IMR-90 (cell line): ENCODE data around the gene ARHGAP10. TPM values are rescaled to one million over a fixed set of nuclear protein-coding genes. Genes with fewer than 3 reads are reported as not detected.

Experiments
- ATAC-seq: fragments of 200-7000 bp; cut with Tn5 transposase; 2 replicates; pipeline ENCODE4 v1.9.1; 2020; ENCODE audit warnings: low read depth, mild to moderate bottlenecking, moderate library complexity
- BruUV-seq: library from RNA; stranded (reverse); fragments of 400-500 nt; replicated peaks from 2 replicates; lab custom pipeline; 2021; lab: Mats Ljungman, UMichigan
- CTCF ChIA-PET: fragments of 300-600 bp; formaldehyde crosslinking; extraction: SDS; loops from one replicate; lab custom pipeline; 2021; ENCODE audit warnings: antibody characterized with exemption; lab: Yijun Ruan, JAX
- POLR2A ChIA-PET: fragments of 300-600 bp; sonication (Branson Sonifier 250); formaldehyde crosslinking; loops from one replicate; lab custom pipeline; 2022; ENCODE audit warnings: antibody characterized with exemption; ENCODE audit not compliant: unreplicated experiment; lab: Charles Lee
- DNase-seq: peaks from one replicate; pipeline ENCODE4 v3.0.0; 2013
- H2AFZ ChIP-seq: replicated peaks from 2 replicates; pipeline ENCODE3; 2013; ENCODE audit warnings: low read length, mild to moderate bottlenecking; ENCODE audit not compliant: poor library complexity
- H2AK5ac ChIP-seq: 2 replicates; pipeline ENCODE4 v1.6.1; 2013; ENCODE audit warnings: low read depth, low read length, inconsistent platforms
- H2AK9ac ChIP-seq: replicated peaks from 2 replicates; pipeline ENCODE3; 2013; ENCODE audit warnings: mild to moderate bottlenecking, low read depth, low read length, moderate library complexity; ENCODE audit not compliant: poor library complexity
- H2BK120ac ChIP-seq: 2 replicates; pipeline ENCODE4 v1.6.1; 2013; ENCODE audit warnings: low read depth, low read length, inconsistent platforms
- H2BK15ac ChIP-seq: 3 replicates; pipeline ENCODE4 v1.6.1; 2013; ENCODE audit warnings: low read depth, low read length, inconsistent platforms
- H2BK20ac ChIP-seq: 2 replicates; pipeline ENCODE4 v1.6.1; 2013; ENCODE audit warnings: low read depth, mild to moderate bottlenecking, inconsistent platforms, low read length, moderate library complexity
- H2BK5ac ChIP-seq: 2 replicates; pipeline ENCODE4 v1.6.1; 2013; ENCODE audit warnings: mild to moderate bottlenecking, low read depth, low read length, inconsistent platforms; ENCODE audit not compliant: poor library complexity, severe bottlenecking
- H3K14ac ChIP-seq: replicated peaks from 2 replicates; pipeline ENCODE4 v1.6.1; 2013; ENCODE audit warnings: low read depth, low read length, inconsistent platforms
- H3K18ac ChIP-seq: 2 replicates; pipeline ENCODE4 v1.6.1; 2013; ENCODE audit warnings: low read depth, low read length, control low read depth
- H3K23ac ChIP-seq: 2 replicates; pipeline ENCODE4 v1.6.1; 2013; ENCODE audit warnings: low read depth, low read length, inconsistent platforms
- H3K27ac ChIP-seq: 2 replicates; pipeline ENCODE4 v1.5.1; 2013; ENCODE audit warnings: mild to moderate bottlenecking, control low read depth, low read length; ENCODE audit not compliant: insufficient read depth
- H3K27me3 ChIP-seq: 2 replicates; pipeline ENCODE4 v1.6.1; 2013; ENCODE audit warnings: low read length; ENCODE audit not compliant: control insufficient read depth, insufficient read depth
- H3K36me3 ChIP-seq: 2 replicates; pipeline ENCODE4 v1.6.1; 2013; ENCODE audit warnings: low read length, mixed read lengths; ENCODE audit not compliant: control insufficient read depth, insufficient read depth
- H3K4ac ChIP-seq: 2 replicates; pipeline ENCODE4 v1.6.1; 2013; ENCODE audit warnings: low read depth, low read length, inconsistent platforms
- H3K4me1 ChIP-seq: 2 replicates; pipeline ENCODE4 v1.6.1; 2013; ENCODE audit warnings: low read length, mixed read lengths; ENCODE audit not compliant: control insufficient read depth, insufficient read depth
- H3K4me2 ChIP-seq: 2 replicates; pipeline ENCODE4 v1.6.1; 2013; ENCODE audit warnings: low read depth, mild to moderate bottlenecking, control low read depth, low read length, moderate library complexity
- H3K4me3 ChIP-seq: 2 replicates; pipeline ENCODE4 v1.5.1; 2013; ENCODE audit warnings: low read depth, mild to moderate bottlenecking, control low read depth, low read length, moderate library complexity; ENCODE audit not compliant: insufficient read depth
- H3K56ac ChIP-seq: 2 replicates; pipeline ENCODE4 v1.6.1; 2013; ENCODE audit warnings: low read length, inconsistent platforms; ENCODE audit not compliant: insufficient read depth; ENCODE audit errors: extremely low read depth
- H3K79me1 ChIP-seq, 2 experiments: 2 replicates each; pipeline ENCODE4 v1.6.1; 2013; ENCODE audit warnings: low read length in 2 of 2, inconsistent platforms in 1 of 2, low read depth in 1 of 2
- H3K9ac ChIP-seq: 2 replicates; pipeline ENCODE4 v1.6.1; 2013; ENCODE audit warnings: low read depth, low read length, control low read depth
- H3K9me1 ChIP-seq: 2 replicates; pipeline ENCODE4 v1.6.1; 2013; ENCODE audit warnings: low read length, inconsistent platforms; ENCODE audit not compliant: insufficient read depth
- H3K9me3 ChIP-seq: 2 replicates; pipeline ENCODE4 v1.6.1; 2013; ENCODE audit warnings: low read length; ENCODE audit not compliant: control insufficient read depth, insufficient read depth
- H4K20me1 ChIP-seq: 2 replicates; pipeline ENCODE4 v1.6.1; 2013; ENCODE audit warnings: low read length, inconsistent platforms; ENCODE audit not compliant: insufficient read depth
- H4K5ac ChIP-seq: 2 replicates; pipeline ENCODE4 v1.6.1; 2013; ENCODE audit warnings: mild to moderate bottlenecking, low read depth, low read length, control low read depth
- H4K8ac ChIP-seq, 2 experiments: 2 replicates each; pipeline ENCODE4 v1.6.1; 2013; ENCODE audit warnings: low read depth in 2 of 2, low read length in 2 of 2, control low read depth in 1 of 2, inconsistent platforms in 1 of 2
- H4K91ac ChIP-seq: 2 replicates; pipeline ENCODE4 v1.6.1; 2013; ENCODE audit warnings: low read depth, low read length, inconsistent platforms; ENCODE audit not compliant: insufficient read depth
- ELK1 ChIP-seq: fragments of 150-350 bp; IDR thresholded peaks from 2 replicates; pipeline ENCODE4 v1.6.1; 2016; ENCODE audit warnings: low read depth, mild to moderate bottlenecking, low read length, moderate library complexity, borderline replicate concordance
- MAFK ChIP-seq: IDR thresholded peaks from 2 replicates; pipeline ENCODE4 v1.6.1; 2012; ENCODE audit warnings: low read depth, low read length, improper control_type of control experiment
- NFE2L2 ChIP-seq: fragments of 150-350 bp; IDR thresholded peaks from 2 replicates; pipeline ENCODE4 v1.6.1; 2016; ENCODE audit warnings: low read depth, mild to moderate bottlenecking, low read length
- RFX5 ChIP-seq: IDR thresholded peaks from 2 replicates; pipeline ENCODE4 v1.8.0; 2012; ENCODE audit warnings: low read depth, mild to moderate bottlenecking, low read length, moderate library complexity
- USF2 ChIP-seq: fragments of 150-350 bp; IDR thresholded peaks from 2 replicates; pipeline ENCODE4 v1.6.1; 2017; ENCODE audit warnings: mild to moderate bottlenecking, antibody characterized with exemption, low read length, low read depth
- WGBS, 2 experiments: methylation state at CpG; one replicate each; pipeline versions ENCODE4 v1.1.5 to v1.1.7; 2013; ENCODE audit warnings: missing lambda C conversion rate in 2 of 2; ENCODE audit not compliant: insufficient read length in 1 of 2; ENCODE audit errors: extremely low coverage in 2 of 2; 5-methylcytosine and 5-hydroxymethylcytosine counted together
- dilution Hi-C: fragments of 300-500 bp; cut with HindIII; formaldehyde crosslinking; loops from one replicate; pipeline ENCODE4 v1.14.3; 2018; ENCODE audit warnings: low sequenced_read_pairs; ENCODE audit not compliant: unreplicated experiment
- in situ Hi-C: fragments of 300-500 bp; cut with MboI; formaldehyde crosslinking; loops from 3 replicates; pipeline ENCODE4 v1.14.3; 2019; ENCODE audit warnings: low sequenced_read_pairs, inconsistent platforms, mixed read lengths
- intact Hi-C: fragments of 100-400 bp; cut with micrococcal nuclease; formaldehyde crosslinking; loops from 2 replicates; pipeline ENCODE4 v1.10.0; 2022
- polyA plus RNA-seq, 3 experiments: library from polyadenylated mRNA; depleted of rRNA; stranded (reverse); fragments of >200 nt; gene quantifications; 2 replicates each; pipeline ENCODE4 v1.2.3, GENCODE V29; 2012; ENCODE audit warnings: low replicate concordance in 1 of 3
- total RNA-seq: library from RNA; depleted of rRNA; stranded (reverse); fragments of >200 nt; gene quantifications from 2 replicates; pipeline ENCODE4 v1.2.3, GENCODE V29; 2012
- TF ChIP-seq, protein P1 (sequence below): conservative IDR thresholded peaks from 2 replicates; pipeline ENCODE4 v1.5.1; 2012; ENCODE audit warnings: mild to moderate bottlenecking, low read depth, low read length, improper control_type of control experiment

The ARHGAP10 gene
- total and polyA plus RNA-seq, 2 of the 4 experiments (the other 2 are of a cell fraction) = 27.1 to 29.4 TPM

- Histone ChIP-seq H3K79me1 (no peaks in the 10 kb centered on the region), H2AFZ (no peak overlapping the region), H3K27me3 (no peaks in the 10 kb centered on the region), H2BK20ac (no peak overlapping the region), H4K8ac (no peak overlapping the region), H3K56ac (no peak overlapping the region), H4K5ac (no peak overlapping the region), H3K4me3 (no peak overlapping the region), H2BK120ac (no peak overlapping the region), H2BK5ac (no peak overlapping the region), H3K9me3 (no peaks in the 10 kb centered on the region), H3K14ac (no peak overlapping the region), H3K23ac (no peak overlapping the region), H3K4ac (no peak overlapping the region), H3K4me2 (no peak overlapping the region), H3K18ac (no peak overlapping the region), H3K27ac (no peak overlapping the region), H4K91ac (no peak overlapping the region), H2AK9ac (no peak overlapping the region), H3K9ac (no peak overlapping the region), H2AK5ac (no peak overlapping the region), H3K9me1 (peaks cover 5% of the 10 kb centered on the region; the same call in 1 of the 2 replicates), H4K20me1 (no peaks in the 10 kb centered on the region), H3K36me3 (no peaks in the 10 kb centered on the region), H3K4me1 (no peaks in the 10 kb centered on the region), H2BK15ac (no peak overlapping the region)
- no TSS peak for BruUV-seq
- CTCF ChIA-PET = no interaction called here
- dilution Hi-C loops = no loop called here
- no CpG with 5 or more reads among the region's 1 CpG for WGBS, 2 experiments
- in situ Hi-C loops = no loop called here
- POLR2A ChIA-PET = no interaction called here
- ATAC-seq = no peak
- no peak for DNase-seq
- TF ChIP-seq MAFK = no peak
- TF ChIP-seq, protein P1, sequence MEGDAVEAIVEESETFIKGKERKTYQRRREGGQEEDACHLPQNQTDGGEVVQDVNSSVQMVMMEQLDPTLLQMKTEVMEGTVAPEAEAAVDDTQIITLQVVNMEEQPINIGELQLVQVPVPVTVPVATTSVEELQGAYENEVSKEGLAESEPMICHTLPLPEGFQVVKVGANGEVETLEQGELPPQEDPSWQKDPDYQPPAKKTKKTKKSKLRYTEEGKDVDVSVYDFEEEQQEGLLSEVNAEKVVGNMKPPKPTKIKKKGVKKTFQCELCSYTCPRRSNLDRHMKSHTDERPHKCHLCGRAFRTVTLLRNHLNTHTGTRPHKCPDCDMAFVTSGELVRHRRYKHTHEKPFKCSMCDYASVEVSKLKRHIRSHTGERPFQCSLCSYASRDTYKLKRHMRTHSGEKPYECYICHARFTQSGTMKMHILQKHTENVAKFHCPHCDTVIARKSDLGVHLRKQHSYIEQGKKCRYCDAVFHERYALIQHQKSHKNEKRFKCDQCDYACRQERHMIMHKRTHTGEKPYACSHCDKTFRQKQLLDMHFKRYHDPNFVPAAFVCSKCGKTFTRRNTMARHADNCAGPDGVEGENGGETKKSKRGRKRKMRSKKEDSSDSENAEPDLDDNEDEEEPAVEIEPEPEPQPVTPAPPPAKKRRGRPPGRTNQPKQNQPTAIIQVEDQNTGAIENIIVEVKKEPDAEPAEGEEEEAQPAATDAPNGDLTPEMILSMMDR = no peak
- TF ChIP-seq RFX5 = no peak
- TF ChIP-seq NFE2L2 = no peak
- TF ChIP-seq ELK1 = no peak
- no peak for TF ChIP-seq USF2
- intact Hi-C loops = no loop called here
Observed at GRCh38 chr4:148094149-148094548, 362.3 kb downstream of the ARHGAP10 start.
